Middle frontal gyrus (tissue), 1 donor: ENCODE measurements around the gene LRRK2.
"Not testable (repeated sequence)": the region's sequence is repeated elsewhere in the genome, so short reads cannot be mapped to it uniquely, and the experiment has no call there.

ENCODE experiments used
- DNase-seq: peaks from one replicate; pipeline ENCODE4 v3.0.0-alpha.2; 2015; ENCODE audit warnings: low spot score; ENCODE audit errors: extremely low spot score

LRRK2 gene

GRCh38 chr12:40224439-40225291, at the start of gene LRRK2:
TSS of gene LRRK2 (plus strand) at chr12:40224997. CDS start at chr12:40225132, 135 bp downstream.
- no peak for DNase-seq

DNA sequence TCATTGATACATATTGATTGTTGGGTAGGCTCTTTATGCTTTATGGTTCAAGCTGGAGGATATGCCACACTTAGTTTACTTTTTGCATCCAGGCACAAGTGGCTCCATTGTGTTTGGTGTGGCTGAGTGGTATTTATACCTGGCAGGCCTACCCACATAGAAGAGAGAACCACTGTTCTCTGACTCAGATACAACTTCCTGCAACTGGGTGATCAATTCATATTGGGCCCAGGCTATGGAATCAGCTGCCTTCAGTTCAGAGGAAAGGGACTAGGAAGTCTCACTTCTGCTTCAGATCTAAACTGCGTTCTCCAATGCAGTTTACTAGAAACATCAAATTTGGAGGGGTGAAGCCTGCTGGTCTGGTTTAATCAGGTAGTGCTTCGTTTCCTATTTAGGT, 49.8 kb upstream of the LRRK2 start:
- DNase-seq: no peak

DNA sequence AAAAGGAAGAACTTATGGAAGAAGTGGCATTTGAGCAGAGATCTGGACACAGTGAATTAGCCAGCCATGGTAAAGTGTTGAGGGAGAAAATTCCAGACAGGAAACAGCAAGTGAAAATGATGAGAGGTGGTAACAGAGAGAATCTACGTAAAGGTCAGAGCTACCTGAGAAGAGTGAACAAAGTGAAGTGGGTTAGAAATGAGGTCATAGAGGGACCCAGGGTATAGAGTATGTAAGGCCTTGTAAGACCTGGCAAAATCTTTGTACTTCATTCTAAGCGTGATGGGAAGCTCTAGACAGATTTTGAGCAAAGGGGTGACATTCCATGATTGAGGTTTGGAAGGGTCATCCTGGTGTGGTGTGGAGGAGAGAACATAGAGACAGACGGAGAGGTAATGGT, 49.3 kb upstream of the LRRK2 start:
- DNase-seq: no peak

- no peak for DNase-seq
Observed at GRCh38 chr12:40178701-40179100, 46.1 kb upstream of the LRRK2 start.

DNA sequence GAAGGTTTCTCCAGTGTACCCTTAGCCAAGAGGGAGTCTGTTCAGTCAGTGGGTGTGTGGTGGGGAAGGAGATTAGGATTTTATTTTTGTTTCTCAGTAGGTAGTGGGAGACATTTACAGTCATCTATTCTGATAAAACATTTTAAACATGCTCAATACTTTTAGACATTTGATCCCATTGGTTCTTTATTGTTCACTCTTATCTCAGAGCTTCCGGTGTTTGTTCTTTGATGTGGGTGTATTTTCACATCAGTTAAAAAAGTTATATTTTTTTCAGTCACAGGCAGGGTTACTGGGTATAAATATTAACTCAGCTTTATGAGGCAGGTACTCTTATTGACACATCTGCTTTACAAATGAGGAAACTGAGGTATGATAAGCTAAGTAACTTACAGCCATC, 43.3 kb upstream of the LRRK2 start:
- no peak for DNase-seq

- DNase-seq: no peak
Observed at GRCh38 chr12:40183715-40184114, 41.1 kb upstream of the LRRK2 start.

DNA sequence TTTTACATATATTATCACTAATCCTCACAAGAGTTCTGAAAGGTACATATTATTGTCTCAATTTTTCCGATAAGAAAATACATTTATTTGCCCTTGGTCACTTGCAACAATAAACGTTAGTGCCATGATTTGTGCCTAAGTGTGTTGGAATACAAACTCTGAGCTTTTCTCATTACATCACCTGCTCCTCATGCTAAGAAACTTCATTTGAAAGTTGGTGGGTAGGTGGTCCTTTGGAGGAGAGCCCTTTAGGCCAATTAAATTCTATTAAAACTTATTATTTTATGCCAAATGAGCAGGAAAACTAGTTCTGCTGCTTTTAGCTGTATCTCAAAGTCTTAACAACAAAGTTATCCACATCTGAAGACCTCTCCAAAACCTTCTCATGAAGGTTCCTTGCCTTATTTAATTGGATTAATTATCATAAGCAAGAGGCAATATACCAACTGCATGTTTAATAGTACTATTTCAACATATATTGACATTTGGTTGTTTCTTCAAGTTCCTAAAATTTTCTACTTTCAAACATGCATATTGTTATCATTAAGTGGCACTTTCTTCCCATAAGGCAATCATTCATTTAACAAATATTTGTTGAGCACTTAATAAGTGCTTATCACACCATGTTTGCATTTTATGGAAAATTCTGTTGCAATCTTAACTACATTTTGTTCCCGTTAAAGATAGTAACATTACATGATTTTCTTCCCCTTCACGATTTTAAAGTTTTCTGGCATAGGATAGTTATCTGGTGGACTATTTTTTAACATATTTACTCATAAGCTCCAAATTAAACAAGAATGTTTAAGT, 40.1 kb upstream of the LRRK2 start:
- no peak for DNase-seq

DNA sequence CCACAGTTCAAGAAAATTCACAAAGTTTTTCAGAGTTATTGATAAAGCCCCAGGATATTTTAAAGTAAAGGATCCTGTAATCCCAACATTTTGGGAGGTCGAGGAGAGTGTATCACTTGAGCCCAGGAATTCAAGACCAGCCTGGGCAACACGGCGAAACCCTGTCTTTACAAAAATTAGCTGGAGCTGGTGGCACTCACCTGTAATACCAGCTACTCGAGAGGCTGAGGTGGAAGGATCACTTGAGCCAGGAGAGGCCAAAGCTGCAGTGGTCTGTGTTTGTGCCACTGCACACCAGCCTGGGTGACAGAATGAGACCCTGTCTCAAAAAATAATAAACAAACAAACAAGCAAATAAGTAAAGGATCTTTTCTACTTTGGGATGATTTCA, 39.5 kb upstream of the LRRK2 start:
- DNase-seq: no peak

DNA sequence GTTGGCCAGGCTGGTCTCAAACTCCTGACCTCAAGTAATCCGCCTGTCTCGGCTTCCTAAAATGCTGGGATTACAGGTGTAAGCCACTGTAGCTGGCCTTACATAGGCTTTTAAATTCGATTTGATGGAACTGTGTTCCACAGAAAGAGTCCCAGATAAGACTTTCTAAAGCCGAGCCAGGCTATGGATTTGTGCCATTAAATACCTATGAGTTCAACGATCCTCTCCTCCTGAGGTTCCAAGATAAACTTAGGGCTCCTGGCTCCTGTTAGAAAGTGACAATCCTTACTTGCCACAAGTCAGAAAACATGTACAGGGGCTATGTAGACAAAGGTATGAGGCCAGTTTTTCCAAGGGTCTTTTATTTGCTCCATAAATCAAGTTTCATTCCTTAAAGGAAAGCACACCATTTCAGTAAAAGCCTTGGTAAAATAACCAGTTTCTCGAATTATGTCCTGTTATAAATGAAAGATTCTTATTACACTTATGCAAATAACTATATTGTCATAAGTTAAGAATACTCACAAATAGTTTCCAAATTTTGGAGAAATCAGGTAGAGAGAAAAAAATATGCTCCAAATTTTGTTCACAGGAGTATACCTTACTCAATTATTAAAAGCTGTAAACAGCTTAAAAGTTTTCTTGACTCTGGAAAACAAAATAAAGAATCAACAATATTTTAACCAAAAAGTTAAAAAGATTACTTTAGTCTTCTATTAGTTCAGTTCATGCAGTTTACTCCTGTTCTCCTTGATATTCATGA, 36.1 kb upstream of the LRRK2 start:
- no peak for DNase-seq

- DNase-seq: no peak
Observed at GRCh38 chr12:40192704-40193255, 32.0 kb upstream of the LRRK2 start.

- no peak for DNase-seq
Observed at GRCh38 chr12:40194846-40195245, 30.0 kb upstream of the LRRK2 start.

DNA sequence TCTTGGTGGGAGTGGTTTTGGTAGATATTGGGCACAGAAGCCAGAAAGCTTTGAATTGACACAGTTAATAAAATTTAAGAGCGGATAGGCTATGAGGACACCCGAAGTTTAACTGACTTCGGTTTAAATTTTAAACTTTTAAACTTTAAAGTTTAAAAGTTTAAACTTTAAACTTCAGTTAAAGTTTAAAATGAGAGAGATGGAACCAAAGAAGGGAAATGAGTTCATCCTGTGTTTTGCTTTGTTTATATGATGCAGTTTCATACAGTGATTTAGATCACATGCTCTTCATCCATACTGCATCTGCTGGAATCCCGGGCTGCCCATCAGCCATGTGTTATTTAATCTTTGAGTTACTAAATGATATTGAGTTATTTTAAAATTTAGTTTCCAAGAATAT, 27.2 kb upstream of the LRRK2 start:
- no peak for DNase-seq

DNA sequence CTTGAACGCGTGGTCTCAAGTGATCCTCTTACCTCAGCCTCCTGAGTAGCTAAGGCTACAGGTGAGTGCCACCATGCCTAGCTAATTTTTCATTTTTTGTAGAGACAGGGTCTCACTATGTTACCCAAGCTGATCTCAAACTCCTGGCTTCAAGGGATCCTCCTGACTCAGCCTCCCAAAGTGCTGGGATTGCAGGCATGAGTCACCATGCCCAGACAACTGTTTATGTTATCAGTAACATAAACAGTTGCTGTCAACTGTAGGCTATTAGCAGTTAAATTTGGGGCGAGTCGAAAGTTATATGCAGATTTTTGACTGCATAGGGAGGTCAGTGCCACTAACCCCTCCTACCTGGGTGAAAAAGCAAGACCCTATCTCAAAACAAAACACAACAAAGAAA, 26.2 kb upstream of the LRRK2 start:
- DNase-seq: no peak

DNA sequence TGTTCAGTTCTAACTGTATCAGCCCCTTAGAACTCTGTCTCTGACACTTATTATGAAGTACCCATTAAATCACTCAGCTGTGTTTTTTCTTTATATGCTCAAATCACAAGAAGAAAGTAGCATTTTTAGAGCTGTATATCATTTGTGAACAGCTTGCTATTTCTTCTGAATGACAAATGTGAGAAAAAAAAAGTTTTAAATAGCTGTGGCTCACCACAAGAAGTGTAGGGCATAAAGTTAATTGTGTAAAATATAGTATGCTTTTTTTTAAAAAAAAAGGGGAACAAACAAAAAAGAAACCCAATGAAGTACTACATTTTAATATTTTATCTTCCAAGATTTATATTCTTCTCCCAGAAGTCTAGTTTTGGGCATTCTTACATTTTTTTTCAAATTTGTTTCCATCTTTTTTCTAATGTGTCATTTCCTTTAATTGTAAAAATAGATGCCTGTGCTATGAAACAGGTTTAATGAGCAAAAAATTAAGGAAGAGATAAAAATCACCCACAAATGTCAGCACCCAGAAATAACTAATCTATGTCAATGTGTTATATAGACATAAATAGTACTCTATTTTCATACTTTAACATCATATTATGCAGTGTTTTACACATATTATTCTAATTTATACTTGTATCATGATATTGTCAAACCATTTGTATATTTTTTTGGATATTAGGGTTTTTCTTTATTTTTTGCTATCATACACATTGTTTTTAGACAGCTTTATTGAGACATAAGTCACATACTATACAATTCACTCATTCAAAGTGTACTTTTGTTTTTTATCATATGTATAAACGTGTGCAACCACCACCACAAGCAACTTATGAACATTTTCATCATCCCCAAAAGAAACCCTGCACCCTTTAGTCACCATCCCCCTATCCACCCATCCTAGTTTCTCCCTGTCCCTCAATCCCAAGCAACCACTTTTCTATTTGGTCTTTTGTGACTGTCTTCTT, 22.4 kb upstream of the LRRK2 start:
- DNase-seq: no peak

DNA sequence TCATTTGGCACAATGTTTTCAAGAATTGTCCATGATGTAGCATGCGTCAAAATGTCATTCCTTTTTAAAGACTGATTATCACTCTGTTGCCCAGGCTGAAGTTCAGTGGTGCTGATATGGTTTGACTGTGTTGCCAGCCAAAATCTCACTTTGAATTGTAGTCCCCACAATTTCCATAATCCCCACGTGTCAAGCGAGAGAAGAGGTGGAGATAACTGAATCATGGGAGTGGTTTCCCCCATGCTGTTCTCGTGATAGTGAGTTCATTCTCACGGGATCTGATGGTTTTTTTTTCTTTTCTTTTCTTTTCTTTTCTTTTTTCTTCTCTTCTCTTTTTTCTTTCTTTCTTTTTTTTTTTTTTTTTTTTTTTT, 21.8 kb upstream of the LRRK2 start:
- DNase-seq: no peak

GRCh38 chr12:40204337-40204736, 20.5 kb upstream of the LRRK2 start:
- DNase-seq: no peak

- DNase-seq: no peak
Observed at GRCh38 chr12:40207551-40207950, 17.2 kb upstream of the LRRK2 start.

DNA sequence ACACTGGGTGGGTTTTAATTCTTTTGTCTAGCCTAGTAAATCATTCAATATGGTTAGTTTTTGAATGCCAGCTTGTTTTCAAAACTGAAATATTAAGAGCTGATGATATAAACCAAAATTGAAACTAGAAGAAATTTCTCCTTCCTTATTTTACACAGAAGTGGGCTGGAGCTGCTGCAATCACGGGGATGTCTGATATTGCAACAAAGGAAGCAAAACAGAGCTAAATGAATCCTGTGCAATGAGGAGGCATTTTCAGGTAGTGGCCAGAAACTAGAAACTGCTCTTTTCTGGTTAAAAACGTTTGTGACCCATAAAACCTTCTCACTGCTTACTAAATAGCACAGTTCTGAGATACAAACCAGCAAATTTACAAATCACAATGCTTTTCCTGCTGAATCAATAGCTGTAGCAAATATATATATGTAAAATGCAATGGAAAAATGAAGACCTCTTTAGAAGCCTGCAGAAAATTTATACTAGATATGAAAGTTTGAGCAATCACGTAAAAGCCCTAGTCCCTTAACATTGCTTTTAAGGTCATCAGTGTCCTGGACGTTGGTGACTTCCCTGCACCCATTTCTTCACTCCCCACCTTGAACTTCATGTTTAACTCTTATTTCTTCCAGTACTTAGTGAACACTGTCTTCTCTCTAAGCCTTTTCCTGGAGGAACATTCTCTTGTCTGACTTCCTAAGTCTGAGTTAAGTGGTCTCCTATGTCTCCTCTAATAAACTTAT, 15.9 kb upstream of the LRRK2 start:
- no peak for DNase-seq

GRCh38 chr12:40209886-40210285, 14.9 kb upstream of the LRRK2 start:
- DNase-seq: no peak

GRCh38 chr12:40211186-40211585, 13.6 kb upstream of the LRRK2 start:
- not testable (repeated sequence) for DNase-seq
